Stomach (tissue), 4 donors: ENCODE measurements around the gene STMP1.

ENCODE experiments used
- CTCF ChIP-seq, 7 experiments: fragments of 450-650 bp in 4 of 7; fragments of 200-600 bp in 3 of 7; sonication (generic) in 3 of 7; IDR thresholded peaks; one replicate each; pipeline ENCODE4 v1.5.1; 2016 to 2019; ENCODE audit warnings: antibody characterized with exemption in 7 of 7, control low read depth in 2 of 7, mild to moderate bottlenecking in 1 of 7
- EP300 ChIP-seq: sonication (generic); formaldehyde crosslinking; IDR thresholded peaks from one replicate; pipeline ENCODE4 v1.6.1; 2017; ENCODE audit warnings: antibody characterized with exemption
- POLR2A ChIP-seq, 4 donors: fragments of 450-650 bp; IDR thresholded peaks; one replicate each; pipeline ENCODE4 v1.6.1; 2016; ENCODE audit warnings: antibody characterized with exemption in 4 of 4, control low read depth in 2 of 4, mild to moderate bottlenecking in 1 of 4, moderate library complexity in 1 of 4
- POLR2AphosphoS5 ChIP-seq, 3 donors: sonication (generic); formaldehyde crosslinking; IDR thresholded peaks; one replicate each; pipeline ENCODE4 v1.6.1; 2016; ENCODE audit warnings: antibody characterized with exemption in 3 of 3

GRCh38 chr7:135692055-135692454, 29.7 kb downstream of the STMP1 start:
- TF ChIP-seq CTCF (IDR thresholded peaks at IDR 0.05) (no peak), EP300 (no peak), POLR2AphosphoS5 (IDR thresholded peaks at IDR 0.05) (no peak), POLR2A (IDR thresholded peaks at IDR 0.05) (no peak)
